Activated CD4-positive, alpha-beta memory T cell treated with anti-CD3 and anti-CD28 coated beads for 36 hours (primary cell): ENCODE results near the gene FAM98C. TPM values are rescaled to one million over a fixed set of nuclear protein-coding genes. Genes with fewer than 3 reads are reported as not detected.

Source experiments
- CTCF ChIA-PET: fragments of 350-600 bp; sonication (Branson Sonifier 250); formaldehyde crosslinking; loops from one replicate; lab custom pipeline; 2021; ENCODE audit warnings: antibody characterized with exemption, inconsistent platforms; lab: Charles Lee
- POLR2A ChIA-PET: fragments of 350-600 bp; sonication (Branson Sonifier 250); formaldehyde crosslinking; loops from one replicate; lab custom pipeline; 2021; ENCODE audit warnings: antibody characterized with exemption; lab: Charles Lee
- DNase-seq: peaks from one replicate; pipeline ENCODE4 v3.0.0-alpha.2; 2020
- H3K27ac Mint-ChIP-seq: one replicate; pipeline ENCODE4 v1.8.0; 2021; ENCODE audit warnings: mixed read lengths
- H3K27me3 Mint-ChIP-seq: one replicate; pipeline ENCODE4 v1.8.0; 2021; ENCODE audit warnings: mixed read lengths
- H3K36me3 Mint-ChIP-seq: one replicate; pipeline ENCODE4 v1.8.0; 2021; ENCODE audit warnings: mixed read lengths
- H3K4me1 Mint-ChIP-seq: one replicate; pipeline ENCODE4 v1.8.0; 2021; ENCODE audit warnings: low read depth, mixed read lengths
- H3K4me3 Mint-ChIP-seq: one replicate; pipeline ENCODE4 v1.8.0; 2021; ENCODE audit warnings: mild to moderate bottlenecking, mixed read lengths
- H3K9me3 Mint-ChIP-seq: one replicate; pipeline ENCODE4 v1.8.0; 2021; ENCODE audit warnings: mixed read lengths
- intact Hi-C: fragments of 100-400 bp; cut with micrococcal nuclease; formaldehyde crosslinking; loops from one replicate; pipeline ENCODE4 v1.15.1; 2023
- total RNA-seq, 2 experiments: library from RNA; stranded (reverse); gene quantifications; one replicate each; pipeline ENCODE4 v1.2.3, GENCODE V29; 2021

Gene FAM98C
- total RNA-seq, 2 experiments from 2014 or later: 29.8 to 31.9 TPM

DNA sequence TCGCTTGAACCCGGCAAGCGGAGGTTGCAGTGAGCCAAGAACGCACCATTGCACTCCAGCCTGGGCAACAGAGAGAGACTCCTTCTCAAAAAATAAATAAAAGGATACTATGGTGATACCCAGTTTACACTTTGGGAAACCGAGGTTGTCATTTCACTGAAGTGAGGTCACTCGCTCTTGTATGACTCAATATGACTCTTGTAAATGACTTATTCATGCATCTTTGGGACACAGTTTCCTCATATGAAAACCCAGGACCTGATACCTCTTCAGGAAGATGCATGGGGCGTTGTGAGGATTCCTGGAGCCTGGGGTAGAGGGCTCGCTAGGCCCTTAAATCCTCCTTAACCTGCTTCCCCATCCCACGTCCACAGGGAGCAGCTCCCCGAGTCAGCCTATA, 24.0 kb upstream of the FAM98C start:
- CTCF ChIA-PET: no interaction called here
- peaks cover 67% of the 10 kb centered on the region for H3K36me3 Mint-ChIP-seq
- no peak overlapping the region for H3K4me3 Mint-ChIP-seq
- POLR2A ChIA-PET: no interaction called here
- DNase-seq: no peak
- no peaks in the 10 kb centered on the region for H3K9me3 Mint-ChIP-seq
- no peaks in the 10 kb centered on the region for H3K27me3 Mint-ChIP-seq
- H3K27ac Mint-ChIP-seq: no peak overlapping the region
- H3K4me1 Mint-ChIP-seq: peaks cover 22% of the 10 kb centered on the region
- intact Hi-C loops: no loop called here

GRCh38 chr19:38381138-38381537, 21.8 kb upstream of the FAM98C start:
- ChIA-PET CTCF (no interaction called here), POLR2A (interaction anchor here (1.2 kb wide), 1 partner anchor 9 kb away, joined by 3 read pairs; no protein-coding TSS in a partner anchor)
- Mint-ChIP-seq H3K27ac (no peak overlapping the region), H3K36me3 (peaks cover 65% of the 10 kb centered on the region), H3K27me3 (no peaks in the 10 kb centered on the region), H3K9me3 (no peaks in the 10 kb centered on the region), H3K4me1 (peaks cover 14% of the 10 kb centered on the region), H3K4me3 (no peak overlapping the region)
- DNase-seq: no peak
- intact Hi-C loops: no loop called here

GRCh38 chr19:38383184-38383583, 19.7 kb upstream of the FAM98C start:
- CTCF ChIA-PET: interaction anchor here (2.5 kb wide), 1 partner anchor 20 kb away, joined by 8 read pairs; the partner anchor contains the start of gene FAM98C
- peaks cover 16% of the 10 kb centered on the region for H3K4me1 Mint-ChIP-seq
- H3K27ac Mint-ChIP-seq: no peak overlapping the region
- H3K9me3 Mint-ChIP-seq: no peaks in the 10 kb centered on the region
- intact Hi-C loops: no loop called here
- no peak for DNase-seq
- H3K27me3 Mint-ChIP-seq: peaks cover 3% of the 10 kb centered on the region
- peaks cover 59% of the 10 kb centered on the region for H3K36me3 Mint-ChIP-seq
- H3K4me3 Mint-ChIP-seq: no peak overlapping the region
- POLR2A ChIA-PET: no interaction called here

- Mint-ChIP-seq H3K4me3 (no peak overlapping the region), H3K36me3 (peaks cover 59% of the 10 kb centered on the region), H3K9me3 (no peaks in the 10 kb centered on the region), H3K4me1 (peaks cover 17% of the 10 kb centered on the region), H3K27ac (no peak overlapping the region), H3K27me3 (peaks cover 3% of the 10 kb centered on the region)
- ChIA-PET CTCF (interaction anchor here (1.5 to 2.5 kb wide), 2 partner anchors 19 to 149 kb away, joined by 4 to 8 read pairs; partner anchors contain the start of gene FAM98C), POLR2A (interaction anchor here (1.1 kb wide), 1 partner anchor 10 kb away, joined by 7 read pairs; the partner anchor contains the start of gene PSMD8)
- no peak for DNase-seq
- intact Hi-C loops: no loop called here
Measured at GRCh38 chr19:38383743-38384142, 19.1 kb upstream of the FAM98C start.

DNA sequence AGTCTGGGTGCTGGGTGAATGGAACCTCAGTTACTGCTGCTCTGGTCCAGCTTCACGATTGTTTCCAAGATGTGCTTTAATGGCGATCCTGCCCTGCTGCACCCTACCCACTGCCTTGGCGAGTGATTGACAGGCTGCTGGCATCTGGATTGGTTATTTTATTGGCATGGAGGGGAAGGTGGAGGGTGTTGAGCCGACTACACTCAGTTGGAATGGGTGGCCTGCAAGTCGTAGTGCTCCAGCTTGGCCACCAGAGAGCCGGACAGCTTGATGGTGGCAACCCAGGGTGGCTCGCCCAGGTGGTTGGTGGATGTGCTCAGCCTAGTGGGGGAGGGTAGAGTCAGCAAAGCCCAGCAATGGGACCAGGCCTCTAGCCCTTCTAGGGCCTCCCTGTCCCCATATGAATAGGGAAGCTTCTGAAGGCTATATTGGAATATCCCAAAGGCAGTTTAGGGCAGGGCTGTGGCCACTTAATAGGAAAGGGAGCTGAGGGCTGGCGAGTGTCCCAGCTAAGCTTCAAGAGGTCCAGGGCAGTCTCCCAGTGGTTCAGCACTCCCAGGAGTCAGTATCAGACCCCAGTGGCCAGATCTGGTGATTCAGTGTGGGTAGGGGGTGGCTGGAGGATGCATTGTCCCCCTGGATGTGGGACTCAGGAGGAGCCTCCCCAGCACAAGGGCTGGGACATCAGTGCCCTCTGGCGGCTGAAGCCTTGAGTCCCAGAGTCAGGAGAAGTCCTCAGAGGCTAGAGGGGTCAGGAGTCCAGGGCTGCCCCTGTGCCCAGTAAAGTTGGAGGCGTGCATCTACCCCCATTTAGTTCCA, 18.5 kb upstream of the FAM98C start:
- intact Hi-C loops: loop anchor here (5.0 kb wide), 3 partner anchors 43 to 122 kb away; partner anchors contain the start of genes KCNK6, RASGRP4, SPINT2 and YIF1B
- no peak for DNase-seq
- CTCF ChIA-PET: interaction anchor here (1.5 to 2.5 kb wide), 3 partner anchors 10 to 150 kb away, joined by 4 to 8 read pairs (median 5); partner anchors contain the start of genes FAM98C and PSMD8
- Mint-ChIP-seq H3K27me3 (peaks cover 3% of the 10 kb centered on the region), H3K27ac (no peak overlapping the region), H3K4me3 (no peak overlapping the region), H3K4me1 (peaks cover 19% of the 10 kb centered on the region), H3K36me3 (peaks cover 53% of the 10 kb centered on the region), H3K9me3 (no peaks in the 10 kb centered on the region)
- POLR2A ChIA-PET: interaction anchor here (1.1 to 2.0 kb wide), 2 partner anchors 10 to 18 kb away, joined by 5 to 7 read pairs; partner anchors contain the start of genes FAM98C and PSMD8

DNA sequence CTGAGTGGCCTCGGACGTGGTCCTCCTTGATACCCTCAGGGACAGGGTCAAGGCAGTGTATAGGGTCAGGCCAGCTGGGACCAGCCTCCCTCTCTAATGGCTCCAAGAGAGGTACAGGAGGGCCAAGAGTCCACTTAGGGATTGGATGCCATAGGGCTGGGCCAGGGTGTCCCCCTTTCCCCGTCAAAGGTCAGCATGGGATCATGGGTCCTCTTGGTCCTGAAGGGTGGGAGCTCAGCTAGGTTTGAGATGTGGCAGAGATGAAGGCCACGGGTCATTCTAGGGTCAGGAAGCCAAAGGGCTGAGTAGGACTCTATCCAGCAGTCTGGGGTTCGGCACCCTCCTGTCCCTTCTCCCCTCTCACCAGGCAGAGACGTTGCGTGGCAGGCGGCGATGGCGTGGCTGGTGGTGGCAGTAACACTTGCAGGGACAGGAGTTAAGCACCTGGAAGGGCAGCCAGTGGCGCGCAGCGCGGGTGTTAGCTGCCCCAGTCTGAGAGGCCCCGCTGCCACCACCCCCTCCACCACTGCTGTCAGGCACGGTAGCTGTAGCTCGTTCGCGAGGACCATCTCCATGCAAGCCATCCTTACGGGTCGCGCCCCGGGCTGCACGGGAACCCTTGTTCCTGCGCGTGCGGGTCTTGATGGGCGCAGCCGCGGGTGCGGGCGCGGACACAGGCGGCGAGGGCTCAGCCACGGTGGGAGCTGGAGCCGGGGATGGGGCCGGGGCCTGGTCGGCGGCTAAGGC, 17.7 kb upstream of the FAM98C start:
- CTCF ChIA-PET: interaction anchor here (1.5 to 2.5 kb wide), 3 partner anchors 11 to 151 kb away, joined by 4 to 8 read pairs (median 5); partner anchors contain the start of genes FAM98C and PSMD8
- H3K36me3 Mint-ChIP-seq: peaks cover 46% of the 10 kb centered on the region

DNA sequence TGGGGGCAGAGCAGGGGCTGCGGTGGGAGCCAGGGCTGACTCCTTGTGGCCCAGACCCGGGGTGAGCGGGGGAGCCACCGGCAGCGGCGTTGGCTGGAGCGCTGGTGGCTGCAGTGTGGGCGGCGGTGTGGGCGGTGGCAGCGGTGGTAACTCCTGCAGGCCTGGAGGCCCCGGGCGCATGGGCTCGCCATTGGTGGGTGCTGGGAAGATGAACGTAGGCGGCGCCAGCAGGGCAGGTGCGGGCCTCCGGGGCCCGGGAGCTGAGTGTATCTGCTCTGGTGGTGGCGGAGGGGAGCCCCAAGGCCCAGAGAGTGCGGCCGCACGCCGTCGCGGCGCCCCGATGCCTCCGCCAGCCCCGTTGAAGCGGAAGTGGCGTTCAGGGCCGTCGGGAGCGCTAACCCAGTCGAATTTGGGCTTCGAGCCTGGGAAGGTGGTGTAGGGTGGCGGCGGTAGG, 17.1 kb upstream of the FAM98C start:
- peaks cover 23% of the 10 kb centered on the region for H3K4me1 Mint-ChIP-seq
- intact Hi-C loops: loop anchor here (5.0 kb wide), 3 partner anchors 41 to 124 kb away; partner anchors contain the start of genes KCNK6, RASGRP4, SPINT2 and YIF1B
- peaks cover 3% of the 10 kb centered on the region for H3K27me3 Mint-ChIP-seq
- no peak overlapping the region for H3K27ac Mint-ChIP-seq
- peaks cover 44% of the 10 kb centered on the region for H3K36me3 Mint-ChIP-seq
- DNase-seq: peak; percentile 41
- H3K4me3 Mint-ChIP-seq: no peak overlapping the region
- ChIA-PET POLR2A (interaction anchor here (1.4 to 3.0 kb wide), 3 partner anchors 9 to 17 kb away, joined by 5 to 28 read pairs (median 7); partner anchors contain the start of genes FAM98C and PSMD8), CTCF (interaction anchor here (1.7 to 2.5 kb wide), 2 partner anchors 11 to 17 kb away, joined by 5 to 8 read pairs; partner anchors contain the start of genes FAM98C and PSMD8)
- H3K9me3 Mint-ChIP-seq: no peaks in the 10 kb centered on the region

More for the DNA sequence above, 17.7 kb upstream of the FAM98C start:
- no peak for DNase-seq
- Mint-ChIP-seq H3K4me1 (peaks cover 23% of the 10 kb centered on the region), H3K27ac (no peak overlapping the region), H3K27me3 (peaks cover 3% of the 10 kb centered on the region), H3K4me3 (no peak overlapping the region), H3K9me3 (no peaks in the 10 kb centered on the region)
- POLR2A ChIA-PET: interaction anchor here (1.4 to 3.0 kb wide), 3 partner anchors 10 to 17 kb away, joined by 5 to 28 read pairs (median 7); partner anchors contain the start of genes FAM98C and PSMD8
- intact Hi-C loops: loop anchor here (5.0 kb wide), 3 partner anchors 42 to 123 kb away; partner anchors contain the start of genes KCNK6, RASGRP4, SPINT2 and YIF1B

DNA sequence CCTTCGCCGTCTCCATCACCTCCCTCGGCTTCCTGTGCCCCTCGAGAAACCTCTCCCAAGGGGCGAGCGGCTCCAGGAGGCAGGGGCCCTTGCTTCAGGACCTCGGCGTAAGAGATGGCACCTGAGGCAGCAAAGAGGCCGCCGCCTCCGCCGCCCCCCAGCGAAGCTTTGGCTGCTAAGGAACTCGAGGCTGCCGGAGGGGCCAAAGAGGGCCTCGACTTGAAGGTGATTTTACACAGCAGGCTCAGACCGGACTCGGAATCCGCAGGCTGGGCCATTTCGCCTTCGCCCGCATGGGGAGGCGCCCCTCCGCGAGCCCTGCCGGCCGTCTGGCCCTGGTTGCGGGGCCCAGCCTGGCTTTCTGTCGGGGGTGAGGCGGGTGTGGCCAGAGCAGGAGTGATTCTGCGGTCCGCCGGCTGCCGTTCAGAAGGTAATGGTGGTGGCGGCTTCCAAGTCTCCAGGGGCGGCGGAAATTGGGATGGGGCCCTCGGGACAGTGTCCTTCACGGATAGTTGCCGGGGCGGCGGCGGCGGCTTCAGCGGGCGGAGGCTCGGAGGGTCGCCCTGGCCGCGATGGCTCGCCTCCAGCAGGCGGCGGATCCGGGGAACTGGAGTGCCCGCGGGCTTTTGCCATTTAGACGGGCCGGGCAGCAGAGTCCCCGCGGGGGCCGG, 16.5 kb upstream of the FAM98C start:
- ChIA-PET CTCF (interaction anchor here (2.0 kb wide), 1 partner anchor 12 kb away, joined by 6 read pairs; the partner anchor contains the start of gene PSMD8), POLR2A (interaction anchor here (1.4 to 3.0 kb wide), 3 partner anchors 9 to 16 kb away, joined by 5 to 28 read pairs (median 7); partner anchors contain the start of genes FAM98C and PSMD8)
- DNase-seq: no peak
- Mint-ChIP-seq H3K27me3 (peaks cover 3% of the 10 kb centered on the region), H3K9me3 (no peaks in the 10 kb centered on the region), H3K27ac (no peak overlapping the region), H3K36me3 (peaks cover 38% of the 10 kb centered on the region), H3K4me3 (no peak overlapping the region), H3K4me1 (peaks cover 23% of the 10 kb centered on the region)
- intact Hi-C loops: loop anchor here (5.0 kb wide), 3 partner anchors 41 to 124 kb away; partner anchors contain the start of genes KCNK6, RASGRP4, SPINT2 and YIF1B

- H3K4me3 Mint-ChIP-seq: peak overlapping the region; percentile 63
- peaks cover 32% of the 10 kb centered on the region for H3K36me3 Mint-ChIP-seq
- CTCF ChIA-PET: interaction anchor here (0.7 to 4.1 kb wide), 6 partner anchors 11 to 543 kb away, joined by 3 to 33 read pairs (median 6); partner anchors contain the start of genes FAM98C, MRPS12, PSMD8 and SARS2
- intact Hi-C loops: loop anchor here (5.0 kb wide), 3 partner anchors 40 to 125 kb away; partner anchors contain the start of genes KCNK6, RASGRP4, SPINT2 and YIF1B
- H3K9me3 Mint-ChIP-seq: no peaks in the 10 kb centered on the region
- peak overlapping the region; percentile 30 for H3K27ac Mint-ChIP-seq
- H3K27me3 Mint-ChIP-seq: peaks cover 3% of the 10 kb centered on the region
- DNase-seq: no peak
- POLR2A ChIA-PET: interaction anchor here (1.2 to 3.0 kb wide), 3 partner anchors 9 to 26 kb away, joined by 4 to 28 read pairs (median 8); partner anchors contain the start of gene PSMD8
- peaks cover 23% of the 10 kb centered on the region for H3K4me1 Mint-ChIP-seq
Measured at GRCh38 chr19:38386971-38387549, 15.8 kb upstream of the FAM98C start.
